ENCODE data around the gene DENND1A.

GRCh38 chr9:123746765-123747164, 183.2 kb downstream of the DENND1A start:
- TF ChIP-seq CTCF (IDR thresholded peaks at IDR 0.05) (no peak), POLR2A (IDR thresholded peaks at IDR 0.05) (no peak)
